GM12875 (cell line): Measurements from ENCODE around the gene VWA3A.

Experiments used
- H3K4me3 ChIP-seq: one replicate; pipeline ENCODE4 v1.5.1; 2011; ENCODE audit warnings: low read depth, low read length, control low read depth
- CTCF ChIP-seq: IDR thresholded peaks from 2 replicates; pipeline ENCODE4 v1.5.1; 2011; ENCODE audit warnings: low read depth, mild to moderate bottlenecking, control low read depth, inconsistent platforms, low read length, moderate library complexity, borderline replicate concordance; ENCODE audit not compliant: insufficient read depth

VWA3A gene

GRCh38 chr16:22075043-22075757 lies 17.1 kb upstream of the VWA3A start:
- TF ChIP-seq CTCF: no peak
- H3K4me3 ChIP-seq: no peak overlapping the region

DNA sequence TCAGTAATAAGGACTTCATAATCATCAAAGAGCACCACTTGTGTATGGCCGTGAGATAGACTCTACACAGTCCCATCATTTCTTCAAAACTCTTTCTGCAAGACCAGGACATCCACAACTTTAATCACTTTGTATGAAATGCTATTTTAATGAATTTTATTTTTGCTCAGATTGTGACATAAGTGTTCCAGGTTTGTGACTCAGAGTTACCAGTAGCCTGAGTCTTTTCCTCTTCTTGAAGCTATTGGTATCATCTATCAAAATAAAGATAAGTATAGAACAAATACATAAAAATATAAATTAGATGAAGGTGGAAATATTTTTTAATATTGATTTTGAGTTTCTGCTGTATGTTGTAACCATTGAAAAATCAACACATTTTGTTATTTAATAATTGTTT lies 16.6 kb upstream of the VWA3A start:
- no peak for TF ChIP-seq CTCF
- no peak overlapping the region for H3K4me3 ChIP-seq

DNA sequence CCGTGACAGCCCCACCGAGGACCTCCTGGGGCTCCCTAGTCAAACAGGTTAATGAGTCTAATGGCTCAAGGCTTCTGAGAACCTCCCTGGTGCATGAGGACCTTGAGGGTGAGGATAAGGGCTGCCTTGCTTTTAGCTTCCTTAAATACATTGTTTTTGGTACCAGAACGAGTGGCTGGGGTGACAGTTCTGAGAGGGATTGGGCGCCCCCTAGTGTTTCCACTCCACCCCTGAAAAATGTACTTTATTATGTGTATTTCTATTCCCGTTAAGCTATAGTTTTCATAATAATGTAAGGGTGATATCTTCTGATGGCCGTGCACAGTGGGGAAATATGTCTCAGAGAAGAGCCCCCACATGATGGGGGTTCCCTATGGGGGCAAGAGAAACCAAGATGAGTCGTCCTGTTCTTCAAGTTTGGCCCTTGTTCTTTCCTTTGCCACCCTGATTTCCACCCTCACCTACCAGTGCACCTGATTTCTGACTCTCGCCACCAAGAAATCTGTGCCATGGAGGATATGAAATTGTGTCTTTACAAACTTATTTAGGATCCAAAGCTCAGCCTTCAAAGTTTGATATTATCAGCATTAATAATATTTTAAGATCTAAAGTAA lies 14.5 kb upstream of the VWA3A start:
- no peak overlapping the region for H3K4me3 ChIP-seq
- TF ChIP-seq CTCF: peak; percentile 71

DNA sequence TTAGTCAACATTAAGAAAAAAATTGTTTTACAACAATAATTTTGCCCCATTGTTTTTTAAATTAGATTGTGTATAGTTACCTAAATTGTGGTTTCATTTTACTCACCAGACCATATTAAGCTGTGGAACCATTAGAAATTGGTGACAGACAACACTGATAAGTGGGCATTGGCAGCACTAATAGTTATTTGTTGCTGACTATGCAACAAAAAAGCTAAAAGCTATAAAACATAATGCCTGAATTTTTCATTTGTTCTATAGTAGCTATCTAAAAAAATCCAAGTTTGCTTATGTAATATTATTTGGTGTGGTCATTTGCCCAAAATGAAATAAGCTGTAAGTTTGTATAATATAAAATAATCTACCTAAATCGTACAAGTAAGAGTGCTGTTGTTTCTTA lies 13.7 kb upstream of the VWA3A start:
- no peak overlapping the region for H3K4me3 ChIP-seq
- no peak for TF ChIP-seq CTCF

GRCh38 chr16:22081050-22081449 lies 11.3 kb upstream of the VWA3A start:
- no peak for TF ChIP-seq CTCF
- no peak overlapping the region for H3K4me3 ChIP-seq

GRCh38 chr16:22086440-22086839 lies 5.9 kb upstream of the VWA3A start:
- H3K4me3 ChIP-seq: no peak overlapping the region
- TF ChIP-seq CTCF: no peak

GRCh38 chr16:22088642-22089041 lies 3.7 kb upstream of the VWA3A start:
- no peak overlapping the region for H3K4me3 ChIP-seq
- no peak for TF ChIP-seq CTCF
